HG02970 (cell line): ENCODE results near the gene BMPR2.

ENCODE experiments used
- ATAC-seq: cut with Tn5 transposase; IDR thresholded peaks from one replicate; pipeline ENCODE4 v1.9.1; 2021; ENCODE audit warnings: mild to moderate bottlenecking, moderate library complexity, moderate number of reproducible peaks; ENCODE audit not compliant: unreplicated experiment, low FRiP score

BMPR2 gene

GRCh38 chr2:202583709-202584219, 207.6 kb downstream of the BMPR2 start:
- no peak for ATAC-seq

DNA sequence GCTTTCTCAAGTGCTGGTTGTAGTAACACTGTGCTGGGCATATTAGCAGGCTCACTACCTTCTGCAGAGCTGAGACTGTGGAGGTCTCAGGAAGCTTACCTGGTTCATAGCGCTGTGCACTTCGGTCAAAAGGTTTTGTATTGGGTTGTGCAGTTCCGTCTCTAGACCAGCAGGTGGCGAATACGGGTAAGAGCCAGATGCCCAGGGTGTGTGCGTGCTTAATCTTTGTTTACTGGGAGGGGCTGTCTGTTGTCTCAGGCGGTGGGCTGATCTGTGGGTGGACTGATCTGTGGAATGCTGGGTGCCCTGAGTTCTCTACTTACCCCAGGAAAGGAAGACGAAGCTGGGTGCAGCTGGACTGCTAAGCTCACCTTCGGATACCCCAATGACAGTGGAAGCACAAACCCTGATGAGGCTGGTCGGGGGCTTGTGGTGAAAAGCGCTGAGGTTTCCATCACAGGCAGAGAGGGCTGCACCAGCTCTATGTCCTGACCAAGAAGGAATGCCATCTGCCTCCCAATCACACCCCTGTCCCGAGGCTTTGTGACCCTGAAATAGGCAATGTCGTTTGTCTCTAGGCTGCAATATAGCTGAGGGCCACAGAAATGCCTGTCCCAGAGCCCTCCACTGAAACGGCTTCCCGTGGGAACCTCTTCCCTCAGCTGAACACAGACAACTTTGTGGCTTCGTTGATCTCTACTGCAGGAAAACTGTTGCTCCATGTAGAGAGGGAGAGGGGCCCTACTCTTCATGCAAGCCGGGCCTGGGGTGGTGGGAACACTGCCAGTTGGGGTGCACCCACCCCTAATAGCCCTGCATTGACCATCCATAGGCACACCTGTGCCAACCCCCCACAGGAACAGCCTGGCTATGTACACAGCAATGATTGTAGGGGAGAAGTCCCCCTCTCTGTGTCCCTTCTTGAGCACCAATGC, 212.8 kb downstream of the BMPR2 start:
- peak; percentile 64 for ATAC-seq

GRCh38 chr2:202589582-202589949, 213.4 kb downstream of the BMPR2 start:
- no peak for ATAC-seq

GRCh38 chr2:202592566-202592965, 216.4 kb downstream of the BMPR2 start:
- ATAC-seq = no peak

GRCh38 chr2:202599105-202599504, 223.0 kb downstream of the BMPR2 start:
- ATAC-seq = no peak

DNA sequence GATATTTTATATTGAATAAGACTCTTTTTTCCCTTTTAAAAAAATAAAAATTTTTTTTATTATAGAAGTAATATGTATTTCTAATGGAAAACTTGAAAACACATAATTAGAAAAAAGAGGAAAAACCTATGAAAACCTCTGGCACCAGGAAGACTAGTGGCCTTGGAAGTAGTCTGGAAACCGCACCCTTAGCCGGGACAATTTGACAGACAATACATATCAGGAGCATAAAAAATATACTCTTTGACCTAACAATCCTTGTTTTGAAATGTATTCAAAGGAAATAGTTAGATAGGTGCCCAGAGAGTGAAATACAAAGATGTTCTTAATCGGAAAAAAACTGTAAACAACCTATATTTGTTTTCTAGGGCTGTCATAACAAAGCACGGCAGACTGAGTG, 223.8 kb downstream of the BMPR2 start:
- ATAC-seq = no peak

DNA sequence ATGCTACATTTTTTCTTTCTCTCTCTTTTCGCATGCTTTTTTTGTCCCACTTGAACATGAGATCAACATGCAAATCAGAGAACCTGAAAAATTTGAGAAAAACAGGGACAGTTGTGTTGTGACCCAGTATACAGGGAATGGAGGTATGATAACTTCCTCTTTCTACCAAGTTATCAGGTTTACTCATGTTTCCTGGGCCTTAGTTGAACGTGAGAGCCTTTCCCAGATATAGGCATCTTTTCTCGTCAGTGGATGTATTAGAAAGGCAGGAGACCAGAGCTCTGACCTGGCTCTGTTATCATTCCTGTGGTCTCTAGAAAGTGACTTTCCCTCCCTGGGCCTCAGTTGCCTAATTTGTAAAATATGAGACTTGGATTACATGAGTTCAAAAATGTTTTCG, 228.6 kb downstream of the BMPR2 start:
- no peak for ATAC-seq

DNA sequence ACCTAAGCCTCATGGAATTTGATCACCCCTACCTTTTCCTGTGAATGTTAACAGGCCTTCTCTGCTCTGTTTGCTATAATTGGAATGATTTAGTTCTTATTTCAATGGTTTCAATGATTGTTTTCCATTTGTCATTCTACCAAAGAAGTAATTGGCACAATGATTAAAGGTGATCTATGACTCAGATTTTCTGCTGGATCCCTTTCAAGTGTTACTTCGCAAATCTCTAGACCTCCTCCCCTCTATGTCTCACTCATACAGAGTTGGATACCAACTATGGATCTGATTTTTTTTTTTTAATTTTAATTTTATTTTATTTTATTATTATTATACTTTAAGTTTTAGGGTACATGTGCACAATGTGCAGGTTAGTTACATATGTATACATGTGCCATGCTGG, 229.0 kb downstream of the BMPR2 start:
- ATAC-seq = no peak

DNA sequence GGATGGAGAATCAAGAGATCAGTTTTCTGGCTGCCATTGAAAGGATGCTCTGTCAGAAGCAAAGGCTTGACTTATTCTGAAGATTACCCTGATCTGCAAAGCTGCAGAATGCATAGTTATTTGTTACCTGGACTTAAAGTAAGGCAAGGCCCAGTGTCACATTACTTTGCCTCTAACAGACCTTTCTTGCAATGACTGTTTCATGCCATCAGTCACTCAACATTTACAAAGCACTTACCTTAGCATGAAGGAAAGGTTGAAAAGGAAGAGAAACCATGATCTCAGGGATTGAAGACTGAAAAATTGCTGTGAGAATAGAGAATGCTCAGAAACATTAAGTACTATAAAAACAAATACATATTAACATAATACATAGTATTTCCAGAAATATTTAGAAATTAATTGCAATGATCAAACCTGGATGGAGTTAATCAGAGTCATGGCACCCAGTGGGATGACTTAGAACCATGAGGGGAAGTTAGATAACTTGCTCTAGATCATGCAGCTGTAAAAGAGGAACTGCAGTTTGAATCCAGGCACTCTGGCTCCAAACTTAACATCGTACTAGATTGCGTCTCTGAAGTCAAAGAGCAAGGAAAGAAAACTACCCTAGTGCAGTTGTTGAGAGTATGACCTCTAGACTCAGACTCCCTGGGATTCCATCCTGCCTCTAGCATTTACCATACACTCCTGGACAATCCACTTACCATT, 232.2 kb downstream of the BMPR2 start:
- no peak for ATAC-seq

- ATAC-seq = peak; percentile 74
These were observed 233.4 kb downstream of the BMPR2 start for GRCh38 chr2:202609381-202610145.

- ATAC-seq = no peak
These were observed 234.3 kb downstream of the BMPR2 start for GRCh38 chr2:202610380-202610779.

DNA sequence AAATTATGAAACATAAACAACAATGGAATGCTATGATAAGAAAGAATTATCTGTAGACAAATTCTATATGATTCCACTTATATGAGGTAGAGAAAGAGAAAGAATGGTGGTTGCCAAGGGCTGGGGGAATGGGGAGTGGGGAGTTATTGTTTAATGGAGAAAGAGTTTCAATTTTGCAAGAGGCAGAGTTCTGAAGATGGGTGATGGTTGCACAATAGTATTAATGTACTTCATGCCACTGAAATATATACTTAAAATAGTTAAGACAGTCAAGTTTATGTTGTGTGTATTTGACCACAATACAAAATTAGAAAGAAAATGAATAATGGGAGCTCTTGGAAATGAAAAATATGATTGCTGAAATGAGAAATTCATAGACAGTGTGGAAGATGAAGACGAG, 236.0 kb downstream of the BMPR2 start:
- ATAC-seq = no peak

- no peak for ATAC-seq
These were observed 237.4 kb downstream of the BMPR2 start for GRCh38 chr2:202613479-202613878.
